Astrocyte (in vitro differentiated cells and primary cell): ENCODE data around the gene NCK2.

Experiments used
- CTCF ChIP-seq: IDR thresholded peaks from 2 replicates; pipeline ENCODE4 v1.5.1; 2011; ENCODE audit warnings: low read depth, mild to moderate bottlenecking, inconsistent platforms, low read length, moderate library complexity; ENCODE audit not compliant: insufficient read depth
- EZH2 ChIP-seq: IDR thresholded peaks from 2 replicates; pipeline ENCODE4 v1.6.1; 2012; ENCODE audit warnings: mild to moderate bottlenecking, low read length, inconsistent platforms; ENCODE audit not compliant: insufficient read depth

GRCh38 chr2:105754011-105754410, 9.3 kb downstream of the NCK2 start:
- no peak for TF ChIP-seq CTCF
- TF ChIP-seq EZH2: no peak
